ENCODE data around the gene U2SURP.

Gene U2SURP

GRCh38 chr3:143001369-143002082 is at the start of gene U2SURP:
Gene U2SURP (plus strand): TSS chr3:143001570. CDS start chr3:143001629, 59 bp downstream.
- DNase-seq, result peak; percentile 81

DNA sequence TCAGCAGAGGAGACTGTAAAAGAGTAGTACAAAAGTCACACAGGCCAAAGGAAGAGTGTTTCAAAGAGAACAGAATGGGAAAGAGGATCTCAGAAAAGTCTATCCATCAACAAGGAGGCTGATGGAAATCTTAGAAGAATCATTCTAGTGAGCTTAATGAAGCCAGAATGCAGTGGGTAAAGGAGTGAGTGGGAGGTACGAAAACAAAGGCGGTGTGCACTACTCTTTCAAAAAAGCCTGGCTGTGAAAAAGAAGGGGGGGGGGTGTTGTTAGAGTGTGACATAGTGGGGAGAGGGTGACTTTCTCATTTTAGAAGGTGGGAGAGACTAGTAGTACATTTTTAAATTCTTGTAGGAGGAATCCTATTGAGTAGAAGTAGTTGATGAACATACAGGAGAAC is 49.6 kb upstream of the U2SURP start:
- no peak for DNase-seq

- no peak for DNase-seq
These were observed 48.8 kb upstream of the U2SURP start for GRCh38 chr3:142952272-142953193.

DNA sequence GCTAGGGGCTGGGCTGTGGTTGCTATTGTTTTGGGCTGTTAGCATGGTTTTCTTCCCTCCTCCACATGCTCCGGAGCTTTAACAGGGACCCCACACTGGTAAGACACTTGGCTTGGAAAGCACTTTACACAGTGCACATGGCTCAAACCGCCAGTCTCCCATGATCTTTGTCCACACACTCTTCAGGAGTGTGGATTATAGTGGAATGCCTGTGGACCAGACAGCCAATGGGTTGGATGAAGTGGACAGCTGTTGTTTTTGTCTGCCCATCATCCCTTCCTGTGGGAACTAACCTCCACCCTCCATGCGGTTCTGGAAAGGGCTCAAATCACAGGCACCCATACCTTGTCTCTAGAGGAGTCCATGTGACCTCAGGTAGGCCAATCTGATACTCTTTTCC is 47.9 kb upstream of the U2SURP start:
- no peak for DNase-seq

DNA sequence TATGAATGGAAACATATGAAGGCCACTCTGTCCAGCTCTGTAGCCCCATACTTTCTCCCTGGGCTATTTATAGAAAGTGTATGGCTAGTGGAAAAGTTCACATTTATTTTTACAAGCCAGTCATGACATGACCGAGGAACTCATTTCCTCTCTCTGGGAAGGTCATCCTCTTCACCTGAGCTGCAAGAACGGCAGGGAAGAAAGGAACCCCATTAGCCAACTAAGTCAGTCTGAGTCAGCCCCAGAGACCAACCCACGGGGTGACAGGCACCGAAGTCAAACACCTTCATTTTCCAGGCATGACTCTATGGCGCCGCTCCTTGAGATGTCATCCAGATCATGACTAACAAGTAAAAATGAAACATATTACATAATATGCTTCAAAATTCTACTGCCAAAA is 42.7 kb upstream of the U2SURP start:
- DNase-seq, result no peak

- DNase-seq, result no peak
These were observed 41.0 kb upstream of the U2SURP start for GRCh38 chr3:142960322-142960850.

- no peak for DNase-seq
These were observed 39.8 kb upstream of the U2SURP start for GRCh38 chr3:142961539-142961938.

DNA sequence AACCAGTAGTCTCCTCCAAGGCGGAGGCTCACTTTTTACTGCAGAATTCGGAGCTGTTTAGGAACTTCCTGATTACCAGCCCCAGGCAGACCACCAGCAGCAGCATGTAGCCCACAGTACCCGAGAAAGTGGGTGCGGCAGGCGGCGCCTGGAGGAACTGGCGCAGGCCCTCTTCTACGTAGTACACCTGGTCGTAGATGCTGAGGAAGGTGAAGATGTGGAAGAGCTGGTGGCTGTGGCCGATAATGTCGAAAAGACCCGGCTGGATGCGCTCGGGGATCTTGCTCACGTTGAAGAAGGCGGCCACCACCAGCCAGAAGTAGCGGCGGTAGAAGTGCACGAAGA is 39.2 kb upstream of the U2SURP start:
- no peak for DNase-seq

DNA sequence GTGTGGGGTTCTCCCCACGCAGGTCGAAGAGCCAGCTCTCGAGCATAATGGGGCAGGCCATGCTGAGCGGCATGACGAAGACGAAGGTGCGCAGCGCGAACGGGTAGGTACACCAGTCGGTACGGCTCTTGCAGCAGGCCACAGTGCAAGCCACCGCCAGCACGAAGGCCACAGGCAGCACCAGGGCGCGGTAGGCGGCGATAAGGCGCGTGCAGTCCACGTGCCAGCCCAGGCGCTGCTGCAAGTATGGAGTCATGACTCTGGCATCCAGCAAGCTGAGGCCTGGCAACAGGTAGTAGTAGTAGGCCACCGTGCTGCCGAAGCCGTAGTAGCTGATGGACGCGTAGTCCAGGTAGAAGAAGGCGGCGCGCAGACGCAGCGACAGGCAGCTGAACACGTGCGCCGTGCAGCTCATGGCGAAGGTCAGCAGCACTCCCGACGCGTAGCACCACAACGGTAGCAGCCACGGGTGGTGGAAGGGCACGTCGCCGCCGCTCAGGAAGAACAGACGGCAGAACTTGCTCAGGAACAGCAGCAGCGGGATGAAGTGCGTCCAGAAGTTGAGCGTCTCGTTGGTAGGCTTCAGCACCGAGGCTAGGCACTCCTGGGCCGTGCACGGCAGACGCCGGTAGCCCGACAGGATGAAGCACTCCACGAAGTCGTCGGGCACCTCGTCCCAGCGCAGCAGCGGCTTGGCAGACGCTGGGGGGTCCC is 38.7 kb upstream of the U2SURP start:
- DNase-seq, result no peak

GRCh38 chr3:142963234-142963515 is 38.2 kb upstream of the U2SURP start:
- no peak for DNase-seq

- DNase-seq, result peak; percentile 12
These were observed 37.6 kb upstream of the U2SURP start, which contains the start of gene PAQR9 for GRCh38 chr3:142963516-142964448. Gene PAQR9 (minus strand): TSS chr3:142963674. CDS start chr3:142963336, 338 bp downstream.

- DNase-seq, result no peak
These were observed 35.8 kb upstream of the U2SURP start for GRCh38 chr3:142965581-142965980.

GRCh38 chr3:142966808-142967207 is 34.6 kb upstream of the U2SURP start:
- no peak for DNase-seq

DNA sequence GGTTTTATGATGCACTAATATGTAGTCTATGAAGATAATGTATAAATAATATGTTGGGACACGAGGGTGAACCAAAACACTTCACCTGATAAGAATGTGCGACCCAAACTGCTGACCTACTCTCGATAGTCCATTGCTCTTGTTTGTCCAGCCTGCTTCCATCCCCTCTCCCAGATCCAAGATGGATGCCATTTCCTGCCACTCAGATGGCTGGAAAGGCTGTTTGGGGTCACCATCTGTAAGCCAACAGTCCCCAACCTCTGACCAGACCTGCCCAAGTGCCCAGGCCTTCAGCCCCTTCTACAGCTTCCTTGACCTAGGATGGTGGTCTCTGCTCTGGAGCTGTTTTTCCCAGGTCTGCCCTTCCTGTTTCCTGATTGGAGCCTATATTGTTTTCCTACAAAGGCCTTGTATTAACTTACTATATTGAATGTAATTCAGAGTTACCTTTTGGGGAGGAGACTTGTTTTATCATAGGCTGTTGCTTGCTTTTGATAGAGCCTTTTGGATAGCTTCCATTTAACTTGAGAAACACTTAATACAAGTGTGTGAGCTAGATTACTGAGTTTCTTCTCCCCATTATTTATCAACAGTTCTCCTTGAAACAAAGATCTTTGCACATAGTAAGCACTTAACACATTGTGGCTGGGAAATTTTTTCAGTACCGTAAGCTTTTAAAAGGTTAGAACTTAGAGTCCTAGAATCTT is 32.9 kb upstream of the U2SURP start:
- no peak for DNase-seq

- DNase-seq, result no peak
These were observed 29.9 kb upstream of the U2SURP start for GRCh38 chr3:142971431-142971830.

GRCh38 chr3:142972092-142972753 is 29.1 kb upstream of the U2SURP start:
- no peak for DNase-seq

DNA sequence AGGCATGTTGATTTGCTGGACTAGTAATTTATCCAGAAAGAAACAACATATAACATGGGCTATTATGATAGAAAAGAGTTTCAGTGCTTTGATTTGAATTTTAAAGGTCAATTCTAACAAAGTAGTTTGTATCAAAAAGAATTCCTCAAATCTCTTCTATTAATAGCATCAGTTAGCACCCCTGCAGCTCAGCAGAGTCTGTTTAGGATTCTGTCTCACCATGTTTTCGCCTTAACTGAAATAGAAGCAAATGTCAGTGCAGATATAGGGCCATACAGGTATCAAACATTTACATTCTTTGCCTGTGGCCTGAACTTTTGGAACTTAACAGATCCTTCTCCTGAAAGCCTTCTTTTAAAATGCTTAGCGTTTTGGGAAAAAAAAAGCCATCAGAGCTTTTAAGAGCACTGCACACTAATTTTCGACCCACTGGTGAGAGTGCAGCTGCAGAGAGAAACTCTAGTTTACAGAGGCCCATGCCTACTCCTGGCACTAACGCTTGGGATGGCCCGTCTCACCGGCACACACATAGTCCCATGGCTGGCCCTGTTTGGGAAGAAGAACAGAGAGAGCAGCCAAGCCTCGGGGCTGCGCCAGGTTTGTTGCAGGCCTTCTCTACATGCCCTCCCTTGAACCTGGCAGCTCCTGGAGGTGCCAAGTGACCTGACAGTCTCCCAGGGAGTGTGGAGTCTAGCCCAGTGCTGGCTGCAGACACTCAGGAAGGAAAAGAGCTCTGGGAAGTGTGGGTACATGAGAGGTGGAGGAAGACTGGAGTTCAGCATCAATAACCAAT is 28.0 kb upstream of the U2SURP start:
- no peak for DNase-seq

DNA sequence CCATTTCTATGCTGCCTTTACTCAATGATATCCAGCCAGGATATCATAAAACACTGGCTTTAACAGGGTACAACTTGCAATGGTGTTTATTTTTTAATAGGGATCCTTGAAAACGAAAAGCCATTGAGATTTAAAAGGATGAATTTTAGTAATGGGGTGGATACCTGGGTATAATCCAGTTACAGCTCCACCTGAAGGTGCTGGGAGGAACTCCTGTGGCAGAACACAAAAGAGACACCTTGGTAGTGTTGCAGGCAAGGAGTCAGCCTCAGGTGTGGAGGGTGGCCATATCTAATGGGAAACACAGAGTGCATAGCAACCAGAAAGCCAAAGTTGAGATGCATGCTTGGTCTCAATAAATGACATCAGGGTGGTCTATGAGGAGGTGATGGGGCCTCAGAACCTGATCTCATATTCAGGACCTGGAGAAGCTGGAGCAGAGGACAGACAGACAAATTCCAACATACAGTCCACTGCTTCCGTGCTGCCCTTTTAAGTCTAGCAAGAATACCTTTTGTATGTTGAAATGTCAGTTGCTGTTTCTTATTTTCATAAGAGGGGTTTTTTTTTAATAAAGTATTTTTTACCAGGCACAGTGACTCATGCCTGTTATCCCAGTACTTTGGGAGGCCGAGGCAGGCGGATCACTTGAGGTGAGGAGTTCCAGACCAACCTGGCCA is 25.9 kb upstream of the U2SURP start:
- no peak for DNase-seq

GRCh38 chr3:142976621-142977398 is 24.6 kb upstream of the U2SURP start:
- no peak for DNase-seq

Measured in NCI-H510A treated with DMSO at 0.1 percent for 48 hours (cell line).